NCI-H446 treated with DMSO at 0.1 percent for 48 hours (cell line): ENCODE results near the gene GTPBP4.

Experiments used
- DNase-seq: peaks from one replicate; lab custom pipeline; 2025; lab: John Stamatoyannopoulos, UW

GTPBP4 gene

GRCh38 chr10:987870-988666 is at the start of gene GTPBP4:
Gene GTPBP4, plus strand, starts transcription at chr10:988434. Its CDS starts 46 bp downstream, at chr10:988480.
- peak; percentile 89 for DNase-seq

DNA sequence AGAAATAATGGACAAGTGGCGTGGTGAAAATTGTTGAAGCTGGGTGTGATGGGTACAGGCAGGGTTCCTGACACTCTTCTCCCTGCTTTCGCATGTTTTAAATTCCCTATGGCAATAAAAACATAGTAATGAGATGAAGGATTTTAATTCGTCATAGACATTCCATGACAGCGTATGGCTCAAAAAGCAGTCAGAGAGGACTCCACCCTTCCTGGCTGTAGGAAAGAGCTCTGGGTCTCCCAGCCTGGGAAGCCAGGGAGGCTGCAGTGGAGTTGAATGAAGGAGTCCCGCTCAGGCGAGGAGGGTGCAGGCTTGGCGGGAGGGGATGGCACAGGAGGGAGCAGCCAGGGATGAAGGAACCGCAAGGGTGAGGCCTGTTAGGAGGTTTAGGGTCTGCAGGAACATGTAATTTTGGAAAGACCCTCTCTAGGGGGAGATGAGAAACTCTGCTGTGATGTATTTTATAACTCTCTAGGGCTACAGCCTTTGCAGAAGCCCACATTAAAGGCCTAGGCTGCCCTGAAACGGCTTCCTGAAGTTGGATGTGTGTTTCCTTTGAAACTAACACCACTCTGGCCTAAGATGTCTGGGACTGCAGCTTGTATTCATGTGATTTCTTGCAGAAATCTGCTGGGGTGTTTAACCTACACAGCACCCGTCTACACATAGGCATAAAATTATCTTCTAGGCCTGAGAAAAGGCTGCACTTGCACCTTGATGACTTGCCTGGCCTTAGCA is 49.1 kb upstream of the GTPBP4 start:
- no peak for DNase-seq

GRCh38 chr10:943334-944033 is 44.8 kb upstream of the GTPBP4 start:
- no peak for DNase-seq

DNA sequence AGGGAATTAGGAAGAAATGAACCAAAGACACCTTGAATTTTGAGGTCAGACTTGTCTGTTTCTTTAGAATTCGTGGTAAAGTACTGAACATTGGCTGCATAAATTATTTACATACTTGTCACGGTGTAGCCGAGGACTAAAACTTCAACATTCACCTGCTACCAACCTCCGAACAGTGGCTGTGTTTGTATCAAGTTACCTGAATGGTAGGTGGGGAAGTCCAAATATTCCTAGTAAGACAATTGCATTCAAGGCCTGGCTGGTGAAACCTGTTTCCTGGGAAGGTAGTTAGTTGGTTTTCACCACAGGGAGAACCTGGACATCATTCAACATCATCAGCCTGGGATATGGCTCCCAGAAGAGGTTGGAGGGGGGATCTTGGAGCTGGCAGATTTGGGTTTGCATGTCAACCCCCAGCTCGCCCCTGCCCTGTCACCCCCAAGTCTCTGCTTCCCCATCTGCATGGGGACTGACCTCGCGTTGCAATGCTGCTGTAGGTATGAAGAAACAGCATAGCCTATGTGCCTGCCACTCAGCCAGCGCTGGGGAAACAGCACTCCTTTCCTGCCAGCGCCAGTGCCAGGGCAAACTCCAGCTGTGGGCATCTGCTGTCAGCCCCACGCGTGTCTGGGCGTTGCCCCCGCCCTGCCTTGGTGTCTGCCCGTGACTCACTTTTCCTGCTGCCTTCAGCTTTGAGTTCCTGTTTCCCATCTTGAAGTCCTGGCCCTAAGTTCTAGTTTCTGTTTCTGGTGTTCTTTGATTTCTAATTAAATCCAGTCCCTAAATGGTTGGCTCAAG is 44.0 kb upstream of the GTPBP4 start:
- DNase-seq = no peak

- no peak for DNase-seq
These were observed 42.5 kb upstream of the GTPBP4 start for GRCh38 chr10:945778-946177.

DNA sequence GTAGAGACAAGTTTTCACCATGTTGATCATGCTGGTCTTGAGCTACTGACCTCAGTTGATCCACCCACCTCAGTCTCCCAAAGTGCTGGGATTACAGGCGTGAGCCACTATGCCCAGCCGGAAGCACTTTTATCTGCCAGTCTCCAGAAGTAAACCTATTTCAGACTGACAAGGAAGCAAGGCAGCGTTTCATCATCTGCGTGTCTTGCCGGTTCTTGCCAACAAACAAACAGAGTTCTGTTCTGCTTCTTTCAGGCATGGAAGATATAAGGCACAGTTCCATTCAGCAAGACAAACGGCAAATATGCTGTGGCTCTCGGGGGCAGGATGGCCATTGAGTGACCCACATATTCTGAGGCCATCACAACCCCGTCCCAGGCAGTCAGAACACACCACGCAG is 41.2 kb upstream of the GTPBP4 start:
- DNase-seq = no peak

GRCh38 chr10:947881-948280 is 40.4 kb upstream of the GTPBP4 start:
- no peak for DNase-seq

DNA sequence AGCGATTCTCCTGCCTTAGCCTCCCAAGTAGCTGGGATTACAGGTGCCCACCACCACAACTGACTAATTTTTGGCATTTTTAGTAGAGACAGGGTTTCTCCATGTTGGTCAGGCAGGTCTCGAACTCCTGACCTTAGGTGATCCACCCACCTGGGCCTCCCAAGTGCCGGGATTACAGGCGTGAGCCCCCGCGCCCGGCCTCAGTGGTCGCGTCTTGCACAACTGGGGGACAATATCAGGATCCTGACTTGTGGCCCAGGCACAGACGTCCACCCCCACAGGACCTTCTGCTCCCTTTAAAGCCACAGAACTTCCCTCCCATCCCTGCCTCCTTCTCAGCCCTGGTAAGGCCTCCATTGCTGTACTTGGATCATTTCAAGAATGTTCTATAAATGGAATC is 39.9 kb upstream of the GTPBP4 start:
- DNase-seq = no peak

GRCh38 chr10:949446-949845 is 38.8 kb upstream of the GTPBP4 start:
- DNase-seq = no peak

DNA sequence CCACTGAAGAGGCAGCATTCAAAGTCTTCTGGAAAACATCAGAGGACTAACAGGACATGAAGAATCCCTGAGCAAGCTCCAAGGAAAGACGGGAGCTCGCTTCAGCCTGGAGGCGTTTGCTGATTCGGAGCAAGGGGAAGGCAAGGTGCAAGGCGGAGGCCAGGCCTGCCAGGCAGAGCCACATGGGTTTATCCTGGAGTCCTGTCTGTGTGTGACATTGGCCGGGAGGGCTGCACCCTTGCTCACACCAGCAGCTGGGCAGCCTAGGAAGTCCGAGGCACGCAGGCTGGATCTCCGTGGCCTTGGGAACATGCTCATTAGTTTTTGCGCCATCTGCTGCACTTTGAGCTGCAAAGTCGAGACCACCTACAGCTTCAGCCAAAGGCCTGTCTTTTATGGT is 34.4 kb upstream of the GTPBP4 start:
- no peak for DNase-seq

DNA sequence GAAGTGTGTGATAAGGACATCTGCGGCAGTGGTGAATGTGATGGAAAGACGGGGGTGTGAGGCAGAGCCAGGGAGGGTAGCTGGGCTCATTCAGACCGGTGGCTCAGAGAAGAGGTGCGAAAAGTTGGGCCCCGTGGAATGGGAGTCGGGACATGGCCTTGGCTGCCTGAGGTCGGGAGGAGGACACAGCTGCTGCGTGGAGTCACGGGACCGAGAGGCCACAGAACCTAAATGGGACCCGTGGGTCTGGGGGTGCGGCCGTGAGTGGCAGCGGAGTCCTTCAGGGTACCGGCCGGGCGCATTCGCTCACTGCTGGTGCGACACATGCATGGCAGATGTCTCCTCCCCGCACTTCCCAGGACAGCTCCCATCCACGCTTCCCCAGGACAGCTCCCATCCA is 33.8 kb upstream of the GTPBP4 start:
- no peak for DNase-seq

GRCh38 chr10:955127-955819 is 33.0 kb upstream of the GTPBP4 start:
- DNase-seq = no peak

- no peak for DNase-seq
These were observed 32.4 kb upstream of the GTPBP4 start for GRCh38 chr10:955820-956217.

DNA sequence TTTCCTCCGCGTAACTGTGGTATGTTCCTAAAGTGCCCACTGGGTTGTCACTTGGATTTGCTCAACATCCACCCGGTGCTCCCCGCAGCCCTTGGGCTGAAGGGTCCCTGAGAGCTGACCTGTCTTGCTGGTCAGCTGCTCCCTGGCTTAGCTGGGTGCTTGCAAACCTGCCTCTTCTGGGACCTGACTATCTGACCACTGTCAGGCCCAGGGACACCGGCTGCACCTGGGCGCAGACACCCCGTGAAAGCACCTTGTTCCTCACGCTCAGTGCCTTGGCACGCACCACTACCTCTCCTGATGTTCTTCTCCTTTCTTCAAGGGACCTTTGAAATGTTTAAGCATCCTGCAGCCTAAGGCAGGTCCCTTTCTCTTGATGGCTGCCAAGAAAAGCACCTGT is 30.1 kb upstream of the GTPBP4 start:
- DNase-seq = no peak

DNA sequence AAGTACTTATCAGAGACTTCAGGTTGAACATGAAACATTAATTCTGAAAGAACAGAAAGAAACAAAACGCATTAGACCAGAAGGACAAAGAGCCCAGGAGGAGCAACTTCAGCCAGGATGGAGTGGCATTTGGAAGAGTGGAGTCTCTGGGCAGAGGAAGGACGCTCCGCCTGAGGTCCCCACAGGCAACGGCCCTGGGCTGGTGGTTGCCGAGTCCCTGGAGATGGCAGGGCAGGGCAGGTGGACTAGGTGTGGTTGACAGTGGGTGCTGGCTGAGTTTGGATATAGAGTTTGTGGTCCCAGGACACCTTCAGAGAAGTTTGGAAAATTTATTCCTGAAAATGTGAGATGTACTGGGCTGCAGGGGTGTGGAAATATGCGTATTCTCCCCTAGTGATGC is 29.4 kb upstream of the GTPBP4 start:
- no peak for DNase-seq

GRCh38 chr10:962342-962741 is 25.9 kb upstream of the GTPBP4 start:
- no peak for DNase-seq

DNA sequence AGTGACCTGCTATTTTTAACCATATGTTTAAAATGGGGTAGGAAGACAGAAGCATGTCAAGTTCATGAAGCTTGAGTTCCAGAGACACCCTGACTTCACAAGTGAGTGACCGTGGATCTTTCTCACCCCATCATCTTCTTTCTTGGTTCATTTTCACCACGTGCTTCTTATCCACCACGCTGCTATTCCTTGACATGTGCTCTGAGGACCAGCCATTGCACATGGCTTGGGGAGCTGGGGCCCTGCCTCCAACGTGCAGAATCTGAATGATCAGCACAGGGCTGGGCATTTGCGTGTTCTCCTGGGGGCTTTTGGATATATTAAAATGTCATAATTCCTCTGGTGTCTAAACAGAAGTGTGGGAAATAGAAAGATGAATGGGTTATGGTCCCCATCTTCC is 25.0 kb upstream of the GTPBP4 start:
- no peak for DNase-seq

- no peak for DNase-seq
These were observed 24.6 kb upstream of the GTPBP4 start for GRCh38 chr10:963655-964054.

DNA sequence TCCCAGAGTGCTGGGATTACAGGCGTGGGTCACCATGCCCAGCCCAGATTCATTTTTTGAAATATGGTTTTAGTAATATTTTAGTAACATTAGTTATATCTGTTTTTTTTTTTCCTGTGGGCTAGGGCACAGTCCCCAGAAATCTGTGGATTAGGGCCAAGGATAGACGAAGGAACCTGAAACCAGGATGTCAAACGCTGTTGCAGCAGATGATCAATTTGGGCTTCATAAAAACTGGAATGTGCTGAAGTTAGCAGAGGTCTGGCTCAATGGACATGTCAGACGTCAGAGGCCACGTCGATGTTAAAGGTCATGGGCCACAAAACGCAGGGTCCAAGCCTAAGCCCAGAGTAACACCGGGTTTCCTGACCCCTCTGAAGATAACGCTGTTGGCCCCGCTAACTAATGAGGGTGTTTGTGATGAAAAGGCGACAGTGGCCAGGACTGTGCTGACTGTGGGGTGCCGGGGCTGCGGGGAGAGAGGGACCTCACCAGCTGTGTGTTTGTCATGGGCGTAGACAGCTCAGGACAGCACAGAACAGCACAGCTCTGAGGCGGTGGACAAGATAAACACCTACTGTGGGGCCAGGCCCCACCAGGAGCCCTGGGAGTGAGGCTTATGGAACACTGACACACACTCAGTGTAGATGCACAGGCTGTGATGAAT is 23.8 kb upstream of the GTPBP4 start:
- DNase-seq = no peak

DNA sequence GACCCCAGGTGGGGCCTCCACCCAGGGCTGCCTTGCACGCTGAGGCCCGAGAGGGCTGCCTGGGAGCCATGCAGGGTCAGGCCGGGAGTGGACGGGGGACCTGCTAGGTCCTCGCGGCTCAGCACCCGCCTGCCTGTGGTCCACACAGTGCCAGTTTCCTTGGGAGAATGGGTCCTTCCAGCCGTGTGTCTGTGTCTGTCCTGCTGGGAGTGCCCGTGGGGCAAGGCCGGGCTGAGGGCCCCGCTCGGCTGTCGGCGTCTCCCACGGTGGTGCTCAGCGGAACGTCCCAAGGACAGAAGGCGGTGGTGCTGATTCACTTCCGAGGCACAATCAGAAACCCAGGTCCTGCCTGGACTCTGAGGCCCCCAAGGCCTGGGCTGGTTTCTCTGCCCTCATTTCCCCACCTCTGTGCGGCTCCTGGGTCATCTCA is 23.2 kb upstream of the GTPBP4 start:
- DNase-seq = no peak
